Loucy (cell line): ENCODE results near the gene FOXRED1.
A peak's percentile ranks its signal among the peaks of the same experiment; 100 is the strongest.

ENCODE experiments used
- H2AFZ ChIP-seq: fragments of 200-600 bp; sonication (generic); 2 replicates; pipeline ENCODE4 v1.6.0; 2016; ENCODE audit warnings: antibody characterized with exemption, mild to moderate bottlenecking, low read length, moderate library complexity
- H3F3A ChIP-seq: fragments of 200-600 bp; 2 replicates; pipeline ENCODE4 v1.6.0; 2016; ENCODE audit warnings: antibody characterized with exemption, low read depth, mild to moderate bottlenecking
- H3K27me3 ChIP-seq: fragments of 200-600 bp; sonication (generic); 2 replicates; pipeline ENCODE4 v1.6.1; 2014; ENCODE audit warnings: low read length, mild to moderate bottlenecking; ENCODE audit not compliant: insufficient read depth, poor library complexity, severe bottlenecking
- H3K36me3 ChIP-seq: fragments of 200-600 bp; sonication (generic); 2 replicates; pipeline ENCODE4 v1.6.1; 2016; ENCODE audit warnings: low read length; ENCODE audit not compliant: insufficient read depth
- H3K4me1 ChIP-seq: fragments of 200-600 bp; sonication (generic); 2 replicates; pipeline ENCODE4 v1.5.1; 2014; ENCODE audit warnings: low read length, mild to moderate bottlenecking; ENCODE audit not compliant: insufficient read depth, poor library complexity, severe bottlenecking
- H3K4me2 ChIP-seq: fragments of 200-600 bp; sonication (generic); 2 replicates; pipeline ENCODE4 v1.6.0; 2014; ENCODE audit warnings: antibody characterized with exemption, low read length, low read depth, mild to moderate bottlenecking; ENCODE audit not compliant: poor library complexity, severe bottlenecking
- H3K4me3 ChIP-seq: fragments of 200-600 bp; sonication (generic); 2 replicates; pipeline ENCODE4 v1.5.1; 2014; ENCODE audit warnings: low read length, mild to moderate bottlenecking, mixed read lengths; ENCODE audit not compliant: poor library complexity, severe bottlenecking
- H3K79me2 ChIP-seq: fragments of 200-600 bp; sonication (generic); 2 replicates; pipeline ENCODE4 v1.6.1; 2014; ENCODE audit warnings: low read length; ENCODE audit not compliant: insufficient read depth
- H3K9ac ChIP-seq: fragments of 200-600 bp; sonication (generic); 2 replicates; pipeline ENCODE4 v1.6.0; 2014; ENCODE audit warnings: mild to moderate bottlenecking, low read depth, low read length, moderate library complexity; ENCODE audit not compliant: poor library complexity, severe bottlenecking
- H3K9me2 ChIP-seq: fragments of 200-600 bp; sonication (generic); replicated peaks from 2 replicates; pipeline ENCODE4 v1.6.1; 2016; ENCODE audit warnings: low read depth, low read length, mixed read lengths
- H3K9me3 ChIP-seq: fragments of 200-600 bp; sonication (generic); 2 replicates; pipeline ENCODE4 v1.6.1; 2014; ENCODE audit warnings: mild to moderate bottlenecking, antibody characterized with exemption, low read length, low read depth; ENCODE audit not compliant: insufficient read depth
- H4K20me1 ChIP-seq: fragments of 200-600 bp; sonication (generic); 2 replicates; pipeline ENCODE4 v1.6.0; 2014; ENCODE audit warnings: antibody characterized with exemption, low read length, mild to moderate bottlenecking; ENCODE audit not compliant: insufficient read depth, poor library complexity, severe bottlenecking
- CTCF ChIP-seq: fragments of 200-600 bp; sonication (generic); conservative IDR thresholded peaks from 2 replicates; pipeline ENCODE4 v1.5.1; 2014; ENCODE audit warnings: mild to moderate bottlenecking, antibody characterized with exemption, low read length
- EZH2phosphoT487 ChIP-seq: fragments of 200-600 bp; IDR thresholded peaks from 2 replicates; pipeline ENCODE4 v1.6.1; 2018; ENCODE audit warnings: antibody characterized with exemption, mild to moderate bottlenecking, moderate library complexity, borderline replicate concordance

The FOXRED1 gene

GRCh38 chr11:126318574-126319373, 49.8 kb downstream of the FOXRED1 start:
- Histone ChIP-seq H4K20me1 (no peaks in the 10 kb centered on the region), H3K9ac (peak overlapping the region; percentile 89), H3K4me1 (peaks cover 35% of the 10 kb centered on the region), H3K9me2 (no peaks in the 10 kb centered on the region), H3K4me2 (peak overlapping the region; percentile 90), H3K36me3 (peaks cover 8% of the 10 kb centered on the region), H3K27me3 (no peaks in the 10 kb centered on the region), H3K4me3 (peak overlapping the region; percentile 69), H2AFZ (no peak overlapping the region), H3K9me3 (no peaks in the 10 kb centered on the region), H3F3A (peaks cover 23% of the 10 kb centered on the region; the same call in 1 of the 2 replicates), H3K79me2 (peaks cover 43% of the 10 kb centered on the region)
- no peak for TF ChIP-seq CTCF
- no peak for TF ChIP-seq EZH2phosphoT487

GRCh38 chr11:126319374-126319740, 50.4 kb downstream of the FOXRED1 start:
- Histone ChIP-seq H3K9me2 (no peaks in the 10 kb centered on the region), H3K4me1 (peaks cover 35% of the 10 kb centered on the region), H2AFZ (no peak overlapping the region), H3K9me3 (no peaks in the 10 kb centered on the region), H3K4me3 (peak overlapping the region; percentile 69), H4K20me1 (no peaks in the 10 kb centered on the region), H3K36me3 (peaks cover 8% of the 10 kb centered on the region), H3F3A (peaks cover 23% of the 10 kb centered on the region; the same call in 1 of the 2 replicates), H3K27me3 (no peaks in the 10 kb centered on the region), H3K79me2 (peaks cover 38% of the 10 kb centered on the region), H3K9ac (peak overlapping the region; percentile 89), H3K4me2 (peak overlapping the region; percentile 90)
- TF ChIP-seq CTCF (no peak), EZH2phosphoT487 (no peak)

DNA sequence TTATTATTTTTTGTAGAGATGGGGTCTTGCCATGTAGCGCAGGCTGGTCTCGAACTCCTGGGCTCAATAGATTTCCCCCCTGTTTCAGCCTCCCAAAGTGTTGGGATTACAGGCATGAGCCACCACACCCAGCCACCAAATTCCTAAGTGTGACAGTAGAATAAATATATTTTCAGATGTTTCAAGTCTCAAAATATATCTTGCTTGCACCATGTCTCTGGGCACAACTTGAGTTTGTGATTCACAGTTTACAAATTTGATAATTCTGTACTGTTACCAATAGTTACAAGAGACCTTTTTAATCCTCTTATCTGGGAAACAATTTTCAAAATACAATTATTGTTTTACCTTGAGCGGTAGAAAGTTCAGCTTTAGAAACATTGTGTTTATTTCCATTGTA, 54.0 kb downstream of the FOXRED1 start:
- H3K4me3 ChIP-seq = no peak overlapping the region
- no peaks in the 10 kb centered on the region for H3K9me3 ChIP-seq

More for the DNA sequence above, 54.0 kb downstream of the FOXRED1 start:
- Histone ChIP-seq H4K20me1 (no peaks in the 10 kb centered on the region), H3K27me3 (no peaks in the 10 kb centered on the region), H3K36me3 (no peaks in the 10 kb centered on the region; the same call in 1 of the 2 replicates), H3K4me2 (no peak overlapping the region), H3K79me2 (peaks cover 33% of the 10 kb centered on the region), H2AFZ (no peak overlapping the region), H3F3A (peaks cover 14% of the 10 kb centered on the region; the same call in 1 of the 2 replicates), H3K9ac (no peak overlapping the region), H3K4me1 (peaks cover 25% of the 10 kb centered on the region), H3K9me2 (no peaks in the 10 kb centered on the region)
- no peak for TF ChIP-seq EZH2phosphoT487
- no peak for TF ChIP-seq CTCF
